Islet precursor cell (in vitro differentiated cells): ENCODE measurements around the gene P3H2.

Experiments
- DNase-seq: peaks from one replicate; pipeline ENCODE4 v3.0.0-alpha.2; 2018

The P3H2 gene

GRCh38 chr3:190122198-190122771 lies 1.6 kb upstream of the P3H2 start:
- DNase-seq, result peak; percentile 51

- DNase-seq, result no peak
Measured at GRCh38 chr3:190121383-190121782, 686 bp upstream of the P3H2 start.

GRCh38 chr3:190121061-190121377 lies 322 bp upstream of the P3H2 start:
- DNase-seq, result no peak

GRCh38 chr3:190119461-190120268 lies 1.0 kb downstream of the P3H2 start:
- DNase-seq, result no peak

GRCh38 chr3:190118438-190118837 lies 2.3 kb downstream of the P3H2 start:
- no peak for DNase-seq

GRCh38 chr3:190117981-190118380 lies 2.7 kb downstream of the P3H2 start:
- peak; percentile 64 for DNase-seq

- DNase-seq, result peak; percentile 78
Measured at GRCh38 chr3:190116551-190117067, 4.1 kb downstream of the P3H2 start.

- DNase-seq, result no peak
Measured at GRCh38 chr3:190110826-190111225, 9.9 kb downstream of the P3H2 start.

- no peak for DNase-seq
Measured at GRCh38 chr3:190109441-190109840, 11.3 kb downstream of the P3H2 start.

GRCh38 chr3:190108804-190109203 lies 11.9 kb downstream of the P3H2 start:
- no peak for DNase-seq

- no peak for DNase-seq
Measured at GRCh38 chr3:190105876-190106275, 14.8 kb downstream of the P3H2 start.

- DNase-seq, result no peak
Measured at GRCh38 chr3:190101320-190102011, 19.2 kb downstream of the P3H2 start.

GRCh38 chr3:190099099-190099498 lies 21.6 kb downstream of the P3H2 start:
- no peak for DNase-seq

- DNase-seq, result no peak
Measured at GRCh38 chr3:190097617-190098016, 23.1 kb downstream of the P3H2 start.

- DNase-seq, result no peak
Measured at GRCh38 chr3:190097025-190097424, 23.7 kb downstream of the P3H2 start.

GRCh38 chr3:190096345-190096744 lies 24.4 kb downstream of the P3H2 start:
- no peak for DNase-seq

GRCh38 chr3:190094160-190094718 lies 26.5 kb downstream of the P3H2 start:
- DNase-seq, result no peak

- no peak for DNase-seq
Measured at GRCh38 chr3:190092250-190092649, 28.4 kb downstream of the P3H2 start.

- DNase-seq, result no peak
Measured at GRCh38 chr3:190089711-190090110, 31.0 kb downstream of the P3H2 start.

- no peak for DNase-seq
Measured at GRCh38 chr3:190088890-190089289, 31.8 kb downstream of the P3H2 start.

- no peak for DNase-seq
Measured at GRCh38 chr3:190086191-190086590, 34.5 kb downstream of the P3H2 start.

GRCh38 chr3:190084983-190085382 lies 35.7 kb downstream of the P3H2 start:
- DNase-seq, result no peak

- no peak for DNase-seq
Measured at GRCh38 chr3:190083635-190084034, 37.1 kb downstream of the P3H2 start.

GRCh38 chr3:190081389-190081788 lies 39.3 kb downstream of the P3H2 start:
- DNase-seq, result no peak
